ENCODE results near the gene FBXO10. TPM values are rescaled to one million over a fixed set of nuclear protein-coding genes. Genes with fewer than 3 reads are reported as not detected.

Gene FBXO10
- total and polyA plus RNA-seq, 2 of the 4 experiments (the other 2 are of a cell fraction): 6.6 to 6.7 TPM

DNA sequence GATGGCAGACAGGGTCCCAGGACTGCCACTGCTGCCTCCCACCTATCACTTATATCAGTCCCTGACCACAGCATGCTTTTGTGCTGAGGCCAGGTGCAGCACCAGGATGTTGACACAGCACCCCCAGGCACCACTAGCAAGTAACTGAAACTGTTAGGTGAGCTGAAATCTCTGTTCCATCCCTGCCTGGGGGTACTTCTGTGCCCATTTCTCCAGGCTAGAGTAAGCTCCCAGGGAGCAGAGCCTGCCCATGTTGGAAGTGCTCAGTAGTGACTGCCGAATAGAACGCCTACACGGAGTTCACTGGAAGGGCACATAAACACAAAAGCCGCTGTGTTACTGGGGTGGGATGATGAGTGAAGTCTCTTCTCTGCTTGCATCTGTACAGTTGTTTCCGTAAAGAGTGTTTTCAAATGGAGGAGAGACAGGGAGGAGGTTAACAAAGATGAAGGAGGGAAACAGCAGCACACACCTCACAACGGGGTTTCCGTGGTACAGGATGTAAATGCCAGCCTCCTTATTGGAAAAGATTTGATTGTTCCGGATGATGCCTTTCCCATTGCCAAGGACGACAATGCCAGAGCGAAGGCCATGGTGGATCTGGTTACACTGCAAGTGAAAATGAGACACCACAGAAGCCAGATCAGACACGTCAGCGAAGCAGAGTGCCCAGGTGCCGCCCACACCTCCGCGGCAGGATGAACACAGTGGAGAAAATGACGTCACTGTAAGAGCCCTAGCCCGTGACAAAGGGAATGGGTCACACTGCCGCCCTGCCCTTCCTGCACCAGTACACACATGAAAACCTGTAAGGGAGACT is 47.3 kb downstream of the FBXO10 start (continued):
- no peak for TF ChIP-seq RAD21 (IDR thresholded peaks at IDR 0.05; ENCODE audit: low read length)

DNA sequence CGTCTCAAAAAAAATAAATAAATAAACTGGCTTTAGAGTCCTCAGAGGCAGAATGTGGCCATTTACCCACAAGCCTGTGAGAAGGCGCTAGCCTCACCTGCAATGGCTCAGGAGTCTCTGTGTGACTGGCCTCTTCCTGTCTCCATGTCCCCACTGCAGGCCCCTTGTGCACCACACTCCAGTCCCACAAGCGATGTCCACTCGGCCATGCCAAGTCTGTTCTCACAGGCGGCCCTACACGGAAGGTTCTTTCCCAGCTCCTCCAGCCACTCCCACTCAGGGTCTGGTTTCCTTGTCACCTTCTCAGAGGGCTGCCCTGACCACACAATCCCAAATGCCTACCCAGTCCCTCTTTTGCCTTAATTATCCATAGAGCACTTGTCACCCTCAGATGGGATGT is 52.3 kb downstream of the FBXO10 start:
- POLR2A ChIA-PET (ENCODE audit: unreplicated experiment): no interaction called here
- Histone ChIP-seq H2AFZ (replicated peaks; ENCODE audit: low read length, poor library complexity) (no peak overlapping the region), H3K4me1 (ENCODE audit: control insufficient read depth, insufficient read depth, low read length) (no peaks in the 10 kb centered on the region), H3K79me1 (ENCODE audit: low read depth in 1 of 2, low read length in 2 of 2) (no peaks in the 10 kb centered on the region), H2AK9ac (replicated peaks; ENCODE audit: low read depth, low read length, poor library complexity) (no peak overlapping the region), H3K18ac (ENCODE audit: low read depth, low read length) (no peak overlapping the region), H3K56ac (ENCODE audit: extremely low read depth, insufficient read depth, low read length) (no peak overlapping the region), H3K36me3 (ENCODE audit: control insufficient read depth, insufficient read depth, low read length) (peaks cover 33% of the 10 kb centered on the region), H4K20me1 (ENCODE audit: insufficient read depth, low read length) (no peaks in the 10 kb centered on the region), H4K8ac (ENCODE audit: low read depth in 2 of 2, low read length in 2 of 2) (no peak overlapping the region), H2BK120ac (ENCODE audit: low read depth, low read length) (no peak overlapping the region), H3K27ac (ENCODE audit: insufficient read depth, low read length) (no peak overlapping the region), H2BK15ac (ENCODE audit: low read depth, low read length) (no peak overlapping the region), H3K4ac (ENCODE audit: low read depth, low read length) (no peak overlapping the region), H2BK20ac (ENCODE audit: low read depth, low read length) (no peak overlapping the region), H4K5ac (ENCODE audit: low read depth, low read length) (no peak overlapping the region), H3K27me3 (ENCODE audit: control insufficient read depth, insufficient read depth, low read length) (no peaks in the 10 kb centered on the region), H2AK5ac (ENCODE audit: low read depth, low read length) (no peak overlapping the region), H3K9ac (ENCODE audit: low read depth, low read length) (no peak overlapping the region), H4K91ac (ENCODE audit: insufficient read depth, low read depth, low read length) (no peak overlapping the region), H3K9me3 (ENCODE audit: control insufficient read depth, insufficient read depth, low read length) (no peaks in the 10 kb centered on the region), H3K9me1 (ENCODE audit: insufficient read depth, low read length) (no peaks in the 10 kb centered on the region; the same call in 1 of the 2 replicates), H3K4me3 (ENCODE audit: insufficient read depth, low read depth, low read length) (no peak overlapping the region), H3K14ac (replicated peaks; ENCODE audit: low read depth, low read length) (no peak overlapping the region), H2BK5ac (ENCODE audit: low read depth, low read length, poor library complexity, severe bottlenecking) (no peak overlapping the region), H3K4me2 (ENCODE audit: low read depth, low read length) (no peak overlapping the region), H3K23ac (ENCODE audit: low read depth, low read length) (no peak overlapping the region)
- WGBS, 2 experiments (ENCODE audit: extremely low coverage in 2 of 2, insufficient read length in 1 of 2): 97% methylated on average over 5 of the region's 6 CpGs; no CpG with 5 or more reads in 1 of the 2 experiments
- in situ Hi-C loops (cut with MboI; ENCODE audit: low sequenced_read_pairs) (no loop called here), dilution Hi-C loops (cut with HindIII; ENCODE audit: low sequenced_read_pairs, unreplicated experiment) (no loop called here), intact Hi-C loops (cut with micrococcal nuclease) (no loop called here)
- DNase-seq: no peak
- no TSS peak for BruUV-seq (replicated peaks)
- ATAC-seq (ENCODE audit: low read depth): no peak
- CTCF ChIA-PET: no interaction called here
- TF ChIP-seq RFX5 (IDR thresholded peaks at IDR 0.05; ENCODE audit: low read depth, low read length): no peak
- no peak for TF ChIP-seq CEBPB (IDR thresholded peaks at IDR 0.05; ENCODE audit: low read depth, low read length)
- no peak for TF ChIP-seq CHD1 (IDR thresholded peaks at IDR 0.05; ENCODE audit: low read depth, low read length)
- no peak for TF ChIP-seq MXI1 (IDR thresholded peaks at IDR 0.05; ENCODE audit: borderline replicate concordance, low read depth, low read length)
- TF ChIP-seq SMC3 (IDR thresholded peaks at IDR 0.05; ENCODE audit: low read depth, low read length): no peak
- no peak for TF ChIP-seq FOS (IDR thresholded peaks at IDR 0.05; ENCODE audit: low read depth, low read length)
- TF ChIP-seq, protein P1, sequence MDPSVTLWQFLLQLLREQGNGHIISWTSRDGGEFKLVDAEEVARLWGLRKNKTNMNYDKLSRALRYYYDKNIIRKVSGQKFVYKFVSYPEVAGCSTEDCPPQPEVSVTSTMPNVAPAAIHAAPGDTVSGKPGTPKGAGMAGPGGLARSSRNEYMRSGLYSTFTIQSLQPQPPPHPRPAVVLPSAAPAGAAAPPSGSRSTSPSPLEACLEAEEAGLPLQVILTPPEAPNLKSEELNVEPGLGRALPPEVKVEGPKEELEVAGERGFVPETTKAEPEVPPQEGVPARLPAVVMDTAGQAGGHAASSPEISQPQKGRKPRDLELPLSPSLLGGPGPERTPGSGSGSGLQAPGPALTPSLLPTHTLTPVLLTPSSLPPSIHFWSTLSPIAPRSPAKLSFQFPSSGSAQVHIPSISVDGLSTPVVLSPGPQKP (IDR thresholded peaks at IDR 0.05; ENCODE audit: borderline replicate concordance, low read depth, low read length): no peak
- TF ChIP-seq MAZ (IDR thresholded peaks at IDR 0.05; ENCODE audit: borderline replicate concordance, low read depth, low read length): no peak
- TF ChIP-seq, protein P2, sequence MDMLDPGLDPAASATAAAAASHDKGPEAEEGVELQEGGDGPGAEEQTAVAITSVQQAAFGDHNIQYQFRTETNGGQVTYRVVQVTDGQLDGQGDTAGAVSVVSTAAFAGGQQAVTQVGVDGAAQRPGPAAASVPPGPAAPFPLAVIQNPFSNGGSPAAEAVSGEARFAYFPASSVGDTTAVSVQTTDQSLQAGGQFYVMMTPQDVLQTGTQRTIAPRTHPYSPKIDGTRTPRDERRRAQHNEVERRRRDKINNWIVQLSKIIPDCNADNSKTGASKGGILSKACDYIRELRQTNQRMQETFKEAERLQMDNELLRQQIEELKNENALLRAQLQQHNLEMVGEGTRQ (IDR thresholded peaks at IDR 0.05; ENCODE audit: low read depth, low read length): no peak
- TF ChIP-seq RAD21 (IDR thresholded peaks at IDR 0.05; ENCODE audit: low read length): no peak
- no peak for TF ChIP-seq MAFK (IDR thresholded peaks at IDR 0.05; ENCODE audit: low read depth, low read length)
- no peak for TF ChIP-seq POLR2A (IDR thresholded peaks at IDR 0.05; ENCODE audit: low read depth, low read length)
- TF ChIP-seq, protein P3, sequence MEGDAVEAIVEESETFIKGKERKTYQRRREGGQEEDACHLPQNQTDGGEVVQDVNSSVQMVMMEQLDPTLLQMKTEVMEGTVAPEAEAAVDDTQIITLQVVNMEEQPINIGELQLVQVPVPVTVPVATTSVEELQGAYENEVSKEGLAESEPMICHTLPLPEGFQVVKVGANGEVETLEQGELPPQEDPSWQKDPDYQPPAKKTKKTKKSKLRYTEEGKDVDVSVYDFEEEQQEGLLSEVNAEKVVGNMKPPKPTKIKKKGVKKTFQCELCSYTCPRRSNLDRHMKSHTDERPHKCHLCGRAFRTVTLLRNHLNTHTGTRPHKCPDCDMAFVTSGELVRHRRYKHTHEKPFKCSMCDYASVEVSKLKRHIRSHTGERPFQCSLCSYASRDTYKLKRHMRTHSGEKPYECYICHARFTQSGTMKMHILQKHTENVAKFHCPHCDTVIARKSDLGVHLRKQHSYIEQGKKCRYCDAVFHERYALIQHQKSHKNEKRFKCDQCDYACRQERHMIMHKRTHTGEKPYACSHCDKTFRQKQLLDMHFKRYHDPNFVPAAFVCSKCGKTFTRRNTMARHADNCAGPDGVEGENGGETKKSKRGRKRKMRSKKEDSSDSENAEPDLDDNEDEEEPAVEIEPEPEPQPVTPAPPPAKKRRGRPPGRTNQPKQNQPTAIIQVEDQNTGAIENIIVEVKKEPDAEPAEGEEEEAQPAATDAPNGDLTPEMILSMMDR (conservative IDR thresholded peaks at IDR 0.05; ENCODE audit: low read depth, low read length): no peak

Data from IMR-90 (cell line).